Stimulated activated CD8-positive, alpha-beta memory T cell treated with anti-CD3 and anti-CD28 coated beads, Interleukin-4, amount 100 ng/mL, for 24 hours (primary cell): ENCODE measurements around the gene PRKCD.

Experiments used
- DNase-seq: peaks from one replicate; pipeline ENCODE4 v3.0.0-alpha.2; 2020; ENCODE audit warnings: low read depth

The PRKCD gene

DNA sequence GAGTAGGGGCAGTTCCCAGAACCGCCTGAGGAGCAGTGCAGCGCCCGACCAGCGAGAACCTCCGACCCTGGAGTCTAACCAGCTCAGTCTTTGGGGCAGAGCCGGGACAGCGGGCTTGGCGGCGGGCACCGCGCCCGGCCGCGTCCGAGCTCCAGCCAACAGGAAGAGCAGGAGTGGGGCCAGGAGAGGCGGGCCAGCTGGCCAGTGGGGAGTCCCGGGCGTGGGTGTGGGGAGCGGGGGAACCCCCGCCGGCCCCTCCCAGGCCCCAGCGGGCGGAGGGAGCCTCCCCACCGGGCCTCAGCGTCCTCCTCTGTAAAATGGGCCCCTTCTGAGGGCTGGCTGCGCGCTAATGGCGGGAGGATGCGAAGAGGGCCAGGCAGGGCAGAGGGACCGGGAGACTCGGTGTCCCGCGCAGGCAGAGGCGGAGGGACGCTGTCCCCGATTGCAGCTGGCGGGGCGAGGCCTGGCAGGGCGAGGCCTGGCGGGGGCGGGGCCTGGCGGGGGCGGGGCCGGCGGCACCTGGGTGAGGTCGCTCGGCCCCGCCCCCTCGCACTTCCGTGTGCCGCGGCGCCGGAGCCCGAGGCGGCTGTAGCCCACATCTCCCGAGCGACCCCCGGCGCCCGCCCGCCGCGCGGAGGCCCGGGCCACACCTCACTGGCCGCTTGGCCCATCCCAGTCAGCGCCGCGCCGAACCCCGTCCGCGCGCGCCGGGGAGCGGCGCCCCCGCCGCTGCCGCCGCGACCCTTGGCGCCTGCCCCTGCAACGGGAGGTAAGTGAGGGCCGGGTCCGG is at the start of gene PRKCD:
PRKCD (plus strand) TSS at position 550 of the 790 bp plus-strand sequence. CDS start 17,214 bp downstream, outside the sequence.
- peak; percentile 68 for DNase-seq

DNA sequence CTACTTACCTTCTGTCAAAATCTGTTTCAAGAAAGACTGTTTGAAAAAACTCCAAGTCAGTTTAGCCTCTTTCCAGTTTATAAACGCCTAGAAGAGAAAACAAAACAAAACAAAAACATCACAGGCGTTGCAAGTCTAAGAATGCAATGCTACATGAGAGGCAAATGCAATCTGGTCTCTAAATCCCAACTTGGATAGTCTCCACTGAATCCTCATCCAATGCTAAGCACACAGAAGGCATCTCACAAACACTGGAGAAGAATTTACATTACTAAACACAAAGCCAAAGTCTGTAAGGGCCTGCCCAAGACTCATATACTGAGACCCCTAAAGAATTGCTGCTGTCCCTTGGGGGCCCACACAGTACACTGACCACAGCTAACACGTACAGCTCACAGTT is 49.2 kb upstream of the PRKCD start:
- no peak for DNase-seq

DNA sequence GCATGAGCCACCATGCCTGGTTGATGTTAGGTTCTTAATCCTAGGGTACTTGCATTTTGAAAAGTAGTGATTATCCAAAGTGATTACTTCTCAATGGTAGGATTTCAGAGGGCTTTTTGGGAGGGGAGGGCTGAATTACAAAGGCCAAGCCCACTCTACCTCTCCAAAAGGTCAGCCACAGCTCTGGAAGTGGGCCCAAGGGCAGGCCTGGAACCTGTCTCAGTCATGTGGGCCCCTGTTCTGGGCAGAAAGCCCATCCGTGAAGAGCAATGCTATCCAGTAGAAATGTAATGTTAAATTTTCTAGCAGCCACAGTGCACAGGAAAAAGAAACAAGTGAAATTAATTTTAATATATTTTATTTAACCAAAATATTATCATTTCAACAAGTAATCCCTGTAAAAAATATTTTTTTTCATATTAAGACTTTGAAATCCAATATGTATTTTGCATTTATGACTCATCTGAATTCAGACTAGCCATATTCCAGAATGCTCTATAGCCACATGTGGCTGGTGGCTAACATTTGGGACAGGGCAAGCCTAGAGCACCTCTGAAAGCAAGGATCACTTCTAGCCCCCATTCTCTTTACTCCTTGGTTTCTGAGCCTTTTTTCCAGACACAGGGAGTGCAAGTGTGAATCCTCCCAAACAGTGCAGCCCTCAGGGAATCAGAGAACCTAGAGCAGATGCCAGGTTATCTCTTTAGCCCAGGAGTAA is 47.6 kb upstream of the PRKCD start:
- no peak for DNase-seq

DNA sequence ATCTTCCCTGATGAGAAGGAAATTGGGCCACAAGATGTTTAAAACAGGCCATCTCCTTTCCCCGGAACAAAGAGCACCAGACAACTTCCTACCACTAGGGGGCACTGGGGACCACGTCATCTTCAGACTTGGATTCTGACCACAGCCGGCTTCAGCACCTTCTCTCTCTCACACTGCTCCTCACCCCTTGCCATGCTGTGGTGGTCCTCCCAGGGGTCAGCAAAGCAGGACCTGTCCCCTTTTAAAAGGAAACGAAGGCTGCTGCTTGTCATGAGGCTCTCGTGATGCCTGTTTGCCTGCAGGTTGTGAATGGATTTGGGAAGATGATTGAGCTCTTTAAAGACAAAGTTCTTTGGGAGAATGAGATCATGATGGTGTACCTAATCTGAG is 47.0 kb upstream of the PRKCD start:
- peak; percentile 68 for DNase-seq

DNA sequence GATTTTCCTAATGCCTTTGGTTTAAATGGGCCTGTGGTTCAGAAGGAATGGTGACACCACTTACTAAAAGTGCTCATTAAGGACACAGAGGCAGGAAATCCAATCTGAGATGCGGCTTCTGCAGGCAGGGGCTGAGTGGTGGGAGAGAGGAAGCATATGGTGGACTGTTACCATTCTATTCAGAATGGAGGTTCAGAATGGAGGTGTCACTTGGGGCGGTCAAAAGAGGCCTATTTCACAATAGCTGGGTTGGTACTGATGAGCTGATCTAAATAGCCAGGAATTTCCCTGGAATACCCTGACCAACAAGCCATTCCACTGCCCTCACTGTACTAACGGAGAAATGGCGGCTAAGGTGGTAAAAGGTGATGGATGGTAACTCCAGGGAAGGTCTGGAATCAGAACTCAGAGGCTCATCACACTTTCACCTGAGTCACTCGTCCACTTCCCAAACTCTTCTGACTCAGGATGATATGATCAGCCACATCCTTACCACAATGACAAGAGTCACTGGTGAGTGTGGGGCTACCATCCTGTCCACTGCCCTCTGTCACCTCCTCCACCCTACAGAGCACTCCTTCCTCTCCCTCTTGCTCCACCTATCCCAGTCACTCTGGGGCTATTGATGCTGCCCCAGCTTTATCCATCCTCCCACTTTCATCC is 46.5 kb upstream of the PRKCD start:
- no peak for DNase-seq

DNA sequence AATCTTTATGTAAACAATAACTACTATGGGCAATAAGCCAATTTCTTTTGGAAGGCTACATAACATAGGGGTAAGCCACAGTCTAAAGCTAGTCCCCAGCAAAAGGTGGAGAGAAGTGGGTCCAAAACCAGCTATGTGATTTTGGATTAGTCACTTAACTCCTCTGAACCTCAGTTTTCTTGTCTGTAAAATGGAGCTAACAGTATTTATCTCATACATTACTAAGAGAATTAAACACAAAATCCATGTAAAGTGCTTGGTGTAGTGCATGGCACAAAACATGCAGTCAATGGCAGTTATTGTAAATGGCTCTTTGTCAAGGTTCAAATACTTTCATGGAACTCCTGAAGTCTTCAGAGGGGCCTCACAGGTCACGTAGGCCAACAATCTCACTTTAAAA is 44.1 kb upstream of the PRKCD start:
- no peak for DNase-seq

DNA sequence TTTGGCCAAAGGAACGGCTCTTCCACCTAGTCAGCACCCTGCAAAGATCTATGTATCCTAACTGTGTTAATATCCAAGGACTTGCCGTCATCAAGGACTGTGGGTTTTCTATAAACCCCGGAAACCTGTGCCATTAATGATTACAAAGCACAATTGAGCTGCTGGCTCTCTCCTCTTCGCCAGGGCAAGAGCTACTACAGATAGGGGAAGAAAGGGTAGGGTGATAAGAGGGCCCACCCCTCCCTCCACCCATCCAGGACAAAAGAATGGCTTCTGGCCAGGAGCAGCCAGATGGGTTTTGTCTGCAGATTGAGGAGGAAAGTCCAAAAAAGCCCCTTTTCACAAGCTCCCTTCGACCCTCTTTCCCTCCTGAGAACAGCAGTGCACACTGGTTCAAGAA is 40.7 kb upstream of the PRKCD start:
- DNase-seq = no peak

DNA sequence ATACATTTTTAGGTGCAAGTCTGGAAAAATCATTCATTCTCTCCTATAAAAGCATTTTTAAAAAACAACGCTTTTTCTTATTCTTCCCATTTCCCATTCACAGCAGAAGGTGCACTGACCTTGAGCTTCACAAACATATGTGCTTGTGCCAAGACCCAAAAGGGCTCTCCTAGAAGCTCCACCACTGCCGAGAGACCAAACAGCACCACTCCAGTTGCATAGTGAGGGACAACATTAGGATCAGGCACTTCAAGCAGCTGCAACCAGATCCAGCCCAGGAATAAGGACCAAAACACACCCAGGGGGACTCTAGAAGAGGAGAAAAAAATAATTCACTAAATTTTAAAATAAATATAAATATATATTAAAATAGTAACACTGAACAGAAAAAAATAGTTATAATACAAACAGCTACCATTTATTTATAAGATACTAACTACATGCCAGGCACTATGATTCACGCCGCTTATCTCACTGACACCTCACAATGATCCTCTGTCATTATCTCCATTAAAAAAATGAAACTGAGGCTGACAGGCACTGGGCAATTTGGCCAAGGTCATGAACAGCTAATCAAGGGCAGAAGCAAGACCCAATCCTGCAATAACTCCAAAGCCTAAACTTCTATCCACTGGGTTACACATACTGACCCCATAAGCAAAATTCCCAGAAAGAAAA is 38.6 kb upstream of the PRKCD start:
- no peak for DNase-seq

DNA sequence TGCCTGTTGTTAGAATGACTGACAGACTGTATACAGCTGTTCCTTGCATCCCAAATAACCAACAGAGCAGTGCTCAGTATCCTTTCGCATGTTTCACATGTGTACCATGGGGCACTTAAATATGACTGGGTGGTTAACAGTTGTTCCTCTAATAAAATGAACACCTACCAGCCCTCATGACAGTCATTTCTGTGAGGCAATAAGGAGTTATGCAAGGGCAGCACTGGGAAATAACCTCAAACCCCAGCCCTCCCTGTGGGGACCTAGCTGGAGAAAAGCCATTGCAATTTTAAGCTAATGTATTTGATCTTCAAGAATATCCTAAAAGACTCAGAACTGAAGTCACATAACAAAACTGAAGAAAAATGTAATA is 38.1 kb upstream of the PRKCD start:
- no peak for DNase-seq

DNA sequence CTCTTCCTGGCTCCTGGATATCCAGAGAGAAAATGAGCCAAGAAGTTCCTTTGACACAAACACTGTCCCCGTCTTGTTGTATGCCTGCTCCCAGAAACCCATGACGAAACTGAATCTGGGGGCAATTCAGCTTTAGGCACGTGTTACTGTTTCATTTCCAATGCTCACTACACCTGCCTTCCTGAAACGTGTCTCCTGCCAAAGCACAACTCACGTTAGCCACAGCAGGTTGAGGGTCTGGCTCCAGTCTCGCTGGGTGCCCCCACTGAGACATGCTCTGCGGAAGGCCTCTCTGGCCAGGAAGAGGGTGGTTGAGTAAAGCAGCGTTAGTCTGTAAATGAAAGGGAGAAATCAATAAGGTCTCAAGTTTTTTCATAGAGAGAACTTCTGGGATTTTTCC is 37.5 kb upstream of the PRKCD start:
- DNase-seq = no peak

DNA sequence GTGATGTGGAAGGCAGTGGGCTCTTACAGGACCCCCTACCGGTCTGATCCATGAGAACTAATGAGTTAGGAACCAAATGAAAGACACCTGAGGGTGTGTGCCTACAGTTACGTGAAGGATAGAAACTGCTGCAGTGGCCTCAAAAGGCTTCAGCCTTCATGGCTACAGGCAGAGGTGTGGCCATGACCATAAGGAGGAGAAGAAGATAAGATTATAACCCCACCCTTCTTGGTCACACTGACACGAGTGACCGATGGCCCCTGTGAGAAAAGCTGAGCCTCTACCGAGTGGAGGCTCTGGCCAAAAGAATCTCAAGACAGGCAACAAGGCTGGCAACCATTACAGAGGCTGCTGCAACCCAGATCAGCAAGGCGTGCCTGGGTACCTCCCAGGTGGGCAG is 37.1 kb upstream of the PRKCD start:
- no peak for DNase-seq

DNA sequence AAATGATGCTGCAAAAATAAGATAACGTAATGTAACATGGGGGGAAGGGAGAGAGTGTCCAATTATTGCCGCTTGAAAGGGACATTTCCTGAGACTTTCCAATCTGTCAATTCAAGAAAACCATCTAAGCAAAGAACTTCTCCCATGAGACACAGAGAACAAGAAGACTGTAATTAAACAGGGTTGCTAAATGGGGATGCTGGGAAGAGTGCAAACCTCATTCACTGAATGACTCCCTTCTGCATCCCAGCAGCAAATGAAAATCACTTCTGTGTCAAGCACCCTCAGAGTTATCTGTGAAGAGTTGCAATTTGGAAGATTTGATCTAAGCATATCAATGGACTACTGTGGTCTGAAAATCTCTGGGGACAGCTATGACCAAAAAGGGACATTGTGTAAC is 34.4 kb upstream of the PRKCD start:
- no peak for DNase-seq

DNA sequence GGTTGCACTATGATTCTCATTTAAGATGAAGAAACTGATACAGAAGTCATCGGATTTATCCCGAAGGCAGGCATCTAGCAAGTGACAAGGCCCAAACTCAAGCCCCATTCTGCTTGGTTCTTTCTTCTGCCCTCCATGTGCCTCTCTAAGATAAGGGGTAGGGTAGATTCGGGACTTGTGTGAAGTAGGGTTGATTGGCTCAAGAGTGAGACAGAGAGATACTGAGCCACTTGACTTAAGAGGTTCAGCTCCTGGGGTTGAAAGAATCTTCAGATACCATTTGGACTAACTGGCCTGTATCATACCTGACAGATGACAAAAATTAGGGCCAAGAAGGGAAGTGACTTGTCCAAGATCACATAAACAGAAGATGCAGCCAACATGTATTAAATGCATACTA is 31.7 kb upstream of the PRKCD start:
- DNase-seq = no peak

DNA sequence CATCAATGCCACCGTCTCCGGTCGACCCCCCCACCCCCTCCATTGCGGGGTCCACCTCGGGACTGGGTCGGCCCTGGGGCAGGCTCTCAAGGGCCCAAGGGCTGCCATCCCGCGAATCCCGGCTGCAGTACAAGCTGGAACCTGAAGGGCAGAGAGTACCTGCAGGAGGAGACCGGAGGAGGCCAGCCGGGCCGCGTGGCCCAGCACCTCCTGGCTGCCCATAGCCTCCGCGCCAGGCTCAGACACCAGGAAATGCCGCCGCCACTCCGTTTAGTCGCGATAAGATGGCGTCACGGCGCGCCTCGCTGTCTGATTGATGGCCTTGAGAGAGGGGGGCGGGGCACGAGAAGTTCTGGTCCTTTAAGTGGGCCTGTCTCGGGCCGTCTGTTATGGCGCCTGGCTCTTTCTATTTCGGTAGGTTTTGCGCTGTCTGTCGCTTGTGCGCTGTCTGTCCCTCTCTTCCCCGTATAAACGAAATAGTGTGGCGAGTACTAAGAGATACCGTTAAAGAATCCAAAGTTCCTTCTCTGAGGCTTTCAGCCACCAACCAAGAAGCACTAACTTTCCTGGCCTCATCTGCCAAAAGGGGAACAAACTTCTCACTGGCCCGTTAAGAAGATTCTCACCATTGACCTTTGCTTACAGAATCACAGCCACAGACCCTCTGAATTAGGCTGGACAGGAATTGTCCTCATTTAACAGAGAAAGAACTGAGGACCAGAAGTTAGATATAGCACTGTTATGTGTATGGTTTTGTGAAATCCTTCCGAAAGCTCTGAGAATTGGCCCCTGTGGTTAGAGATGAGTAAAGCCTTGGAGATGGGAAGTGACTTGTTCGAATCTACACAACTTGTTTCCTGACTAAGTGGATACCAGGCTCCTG is 30.6 kb upstream of the PRKCD start, which contains the start of gene RFT1:
RFT1 (minus strand) TSS at position 257 of the 883 bp plus-strand sequence; CDS start at position 222, 35 bp downstream.
- DNase-seq = peak; percentile 97

DNA sequence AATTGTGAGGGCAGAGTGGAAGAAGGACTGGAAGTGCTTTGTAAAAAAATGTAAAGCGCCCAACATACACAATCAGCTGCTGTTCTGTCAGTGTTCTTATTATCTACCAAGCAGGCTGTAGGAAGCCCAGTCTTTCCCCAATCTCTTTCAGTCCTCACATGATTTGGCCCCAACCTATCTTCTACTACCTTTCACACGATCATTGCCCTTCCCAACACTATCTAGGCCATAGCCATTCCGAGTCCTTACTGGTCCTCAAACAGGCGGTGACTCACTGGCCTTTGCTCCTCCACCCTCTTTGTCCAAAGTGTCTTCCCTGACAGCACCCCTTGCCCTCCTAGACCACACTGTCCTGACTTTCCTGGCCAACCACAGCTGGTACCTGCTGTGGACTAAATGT is 29.9 kb upstream of the PRKCD start:
- DNase-seq = no peak

DNA sequence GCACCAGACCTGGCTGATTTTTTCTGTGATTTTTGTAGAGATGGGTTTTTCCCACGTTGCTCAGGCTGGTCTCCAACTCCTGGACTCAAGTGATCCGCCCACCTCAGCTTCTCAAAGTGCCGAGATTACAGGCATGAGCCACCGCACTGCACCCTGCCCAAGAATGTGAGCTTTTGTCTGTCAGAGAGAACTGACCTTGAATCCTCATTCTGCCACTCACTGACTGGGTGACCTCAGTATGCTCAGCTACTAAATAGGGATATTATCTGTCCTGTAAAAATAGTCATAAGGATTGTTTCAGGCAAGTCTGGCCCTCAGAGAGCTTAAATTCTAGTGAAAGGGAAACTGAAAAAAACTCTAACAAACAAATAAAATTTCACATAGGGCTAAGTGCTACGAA is 28.7 kb upstream of the PRKCD start:
- no peak for DNase-seq

DNA sequence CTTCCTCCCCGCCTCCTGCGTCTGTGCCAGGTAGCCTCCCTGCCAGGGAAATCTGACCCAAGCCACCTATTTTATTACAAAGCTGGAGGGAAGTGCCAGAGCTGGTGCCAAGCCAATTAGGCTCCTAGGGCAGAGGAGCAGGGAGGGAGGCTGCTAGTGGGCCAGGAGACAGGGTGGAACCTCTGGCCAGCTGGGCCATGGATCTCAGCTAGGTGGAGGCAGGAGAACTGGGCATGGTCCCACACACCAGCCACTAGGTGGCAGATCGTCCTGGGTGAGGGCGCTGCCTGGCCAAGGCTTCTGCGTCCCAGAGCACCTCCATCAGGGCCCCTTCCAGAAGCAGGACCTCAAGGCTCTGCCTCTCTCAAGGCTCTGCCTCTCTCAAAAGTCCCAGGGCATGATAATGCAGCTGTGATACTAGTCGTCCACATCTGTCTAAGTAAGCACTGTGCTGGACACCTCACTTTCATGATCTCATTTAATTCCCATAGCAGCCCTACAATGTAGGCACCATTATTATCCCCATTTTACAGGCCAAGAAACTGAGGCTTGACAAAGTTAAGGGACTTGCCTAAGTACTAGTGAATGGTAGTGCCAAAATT is 26.3 kb upstream of the PRKCD start:
- peak; percentile 43 for DNase-seq

DNA sequence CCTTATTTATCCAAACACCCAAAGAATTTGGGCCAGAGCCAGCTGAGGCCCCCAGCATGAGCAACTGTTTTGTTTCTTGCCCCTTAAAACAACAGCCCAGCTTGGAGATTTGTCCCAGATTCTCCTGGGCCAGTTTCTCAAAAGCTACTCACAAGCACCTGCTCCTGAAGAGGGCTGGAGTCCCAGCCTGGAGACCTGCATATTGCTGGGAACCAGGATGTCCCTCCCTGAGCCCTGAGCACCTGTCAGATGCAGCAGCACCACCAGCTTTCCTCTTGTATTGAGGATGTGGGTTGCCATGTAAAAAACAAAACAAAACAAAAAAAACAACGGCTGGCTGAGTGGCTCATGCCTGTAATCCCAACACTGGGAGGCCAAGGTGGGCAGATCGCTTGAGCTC is 23.8 kb upstream of the PRKCD start:
- DNase-seq = no peak

DNA sequence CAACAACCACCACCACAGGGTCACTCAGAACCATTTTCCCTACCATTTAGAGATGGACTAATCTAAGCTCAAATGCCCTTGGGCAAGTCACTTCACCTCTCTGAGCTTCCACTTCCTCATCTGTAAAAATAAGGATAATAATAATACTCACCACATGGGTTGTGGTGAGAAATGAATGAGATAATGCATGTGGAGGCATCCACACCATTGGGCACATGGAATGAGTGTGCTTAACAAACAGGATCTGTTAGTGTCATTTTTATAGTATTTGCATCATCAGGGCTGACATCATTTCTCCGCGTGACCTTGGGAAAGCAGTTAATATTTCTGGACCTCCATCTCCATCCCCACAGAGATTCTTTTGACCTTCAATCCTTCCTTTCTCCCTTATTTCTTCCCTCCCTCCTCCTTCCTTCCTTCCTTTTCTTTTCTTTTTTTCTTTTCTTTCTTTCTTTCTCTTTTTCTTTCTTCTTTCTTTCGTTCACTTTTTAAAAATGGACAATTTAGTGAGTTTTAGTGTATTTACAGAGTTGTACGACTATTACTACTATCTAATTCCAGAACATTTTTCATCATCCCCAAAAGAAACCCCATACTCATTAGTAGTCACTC is 23.1 kb upstream of the PRKCD start:
- no peak for DNase-seq
